ENCODE data around the gene ATP6V1G2.

The ATP6V1G2 gene

DNA sequence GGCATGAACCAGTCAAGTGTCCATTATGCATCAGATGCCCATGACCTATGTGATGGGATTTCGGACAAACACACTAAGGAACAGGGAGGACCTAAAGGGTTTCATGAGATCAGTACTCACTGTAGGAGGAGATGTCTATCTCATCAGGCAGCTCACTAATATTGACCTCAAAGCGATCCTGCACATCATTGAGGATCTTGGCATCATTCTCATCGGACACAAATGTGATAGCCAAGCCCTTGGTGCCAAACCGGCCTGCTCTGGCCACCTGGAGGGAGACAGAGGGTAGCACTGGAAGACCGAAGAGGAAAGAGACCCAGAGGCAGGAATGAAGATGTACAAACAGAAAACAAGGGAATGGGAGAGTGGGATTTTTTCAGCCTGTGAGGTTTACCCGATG lies 15.7 kb downstream of the ATP6V1G2 start:
- POLR2A ChIA-PET: no interaction called here
- CTCF ChIA-PET: interaction anchor here (1.3 to 1.4 kb wide), 2 partner anchors 11 to 67 kb away, joined by 3 to 8 read pairs; partner anchors contain the start of gene DDX39B
- TF ChIP-seq, protein P1, sequence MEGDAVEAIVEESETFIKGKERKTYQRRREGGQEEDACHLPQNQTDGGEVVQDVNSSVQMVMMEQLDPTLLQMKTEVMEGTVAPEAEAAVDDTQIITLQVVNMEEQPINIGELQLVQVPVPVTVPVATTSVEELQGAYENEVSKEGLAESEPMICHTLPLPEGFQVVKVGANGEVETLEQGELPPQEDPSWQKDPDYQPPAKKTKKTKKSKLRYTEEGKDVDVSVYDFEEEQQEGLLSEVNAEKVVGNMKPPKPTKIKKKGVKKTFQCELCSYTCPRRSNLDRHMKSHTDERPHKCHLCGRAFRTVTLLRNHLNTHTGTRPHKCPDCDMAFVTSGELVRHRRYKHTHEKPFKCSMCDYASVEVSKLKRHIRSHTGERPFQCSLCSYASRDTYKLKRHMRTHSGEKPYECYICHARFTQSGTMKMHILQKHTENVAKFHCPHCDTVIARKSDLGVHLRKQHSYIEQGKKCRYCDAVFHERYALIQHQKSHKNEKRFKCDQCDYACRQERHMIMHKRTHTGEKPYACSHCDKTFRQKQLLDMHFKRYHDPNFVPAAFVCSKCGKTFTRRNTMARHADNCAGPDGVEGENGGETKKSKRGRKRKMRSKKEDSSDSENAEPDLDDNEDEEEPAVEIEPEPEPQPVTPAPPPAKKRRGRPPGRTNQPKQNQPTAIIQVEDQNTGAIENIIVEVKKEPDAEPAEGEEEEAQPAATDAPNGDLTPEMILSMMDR (IDR thresholded peaks at IDR 0.05; ENCODE audit: insufficient read depth, low read length, missing control alignments): no peak

DNA sequence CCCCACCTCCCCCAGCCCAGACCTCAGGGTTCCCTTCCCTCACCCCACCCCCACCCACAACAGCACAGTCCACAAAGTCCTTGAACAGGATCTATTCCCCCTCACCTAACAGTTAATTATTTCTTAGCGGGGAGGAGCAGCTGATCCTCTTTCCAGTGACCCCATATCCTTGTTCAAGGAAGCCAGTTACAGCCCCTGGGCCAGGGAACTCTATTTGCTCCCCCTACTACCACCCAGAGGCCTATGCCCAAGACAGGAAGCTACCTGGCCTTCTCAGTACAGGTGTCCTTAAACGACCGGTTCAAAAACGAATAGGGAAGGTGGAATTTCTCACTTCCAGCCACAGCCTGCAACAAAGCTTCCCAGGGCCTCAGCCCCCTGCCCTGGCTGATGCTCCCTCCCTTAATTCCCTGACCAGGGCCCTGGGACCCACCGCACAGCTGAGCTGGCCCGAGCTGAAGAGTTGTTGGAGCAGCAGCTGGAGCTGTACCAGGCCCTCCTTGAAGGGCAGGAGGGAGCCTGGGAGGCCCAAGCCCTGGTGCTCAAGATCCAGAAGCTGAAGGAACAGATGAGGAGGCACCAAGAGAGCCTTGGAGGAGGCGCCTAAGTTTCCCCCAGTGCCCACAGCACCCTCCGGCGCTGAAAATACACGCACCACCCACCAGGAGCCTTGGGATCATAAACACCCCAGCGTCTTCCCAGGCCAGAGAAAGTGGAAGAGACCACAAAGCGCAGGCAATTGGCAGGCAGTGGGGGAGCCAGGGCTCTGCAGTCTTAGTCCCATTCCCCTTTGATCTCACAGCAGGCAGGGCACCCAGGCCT lies 16.9 kb downstream of the ATP6V1G2 start:
- no peak overlapping the region for H3K4me3 ChIP-seq (ENCODE audit: low read depth, low read length)
- POLR2A ChIA-PET: interaction anchor here (1.1 to 2.2 kb wide), 3 partner anchors 12 to 34 kb away, joined by 4 to 13 read pairs (median 4); partner anchors contain the start of gene DDX39B
- TF ChIP-seq, protein P1 (IDR thresholded peaks at IDR 0.05; ENCODE audit: insufficient read depth, low read length, missing control alignments): no peak
- no peak for DNase-seq (ENCODE audit: low read depth, low spot score)
- CTCF ChIA-PET: interaction anchor here (0.6 to 3.1 kb wide), 2 partner anchors 12 to 69 kb away, joined by 3 to 13 read pairs; no protein-coding TSS in a partner anchor

More for the DNA sequence above, 15.7 kb downstream of the ATP6V1G2 start:
- no peak overlapping the region for H3K4me3 ChIP-seq (ENCODE audit: low read depth, low read length)
- DNase-seq (ENCODE audit: low read depth, low spot score): no peak

DNA sequence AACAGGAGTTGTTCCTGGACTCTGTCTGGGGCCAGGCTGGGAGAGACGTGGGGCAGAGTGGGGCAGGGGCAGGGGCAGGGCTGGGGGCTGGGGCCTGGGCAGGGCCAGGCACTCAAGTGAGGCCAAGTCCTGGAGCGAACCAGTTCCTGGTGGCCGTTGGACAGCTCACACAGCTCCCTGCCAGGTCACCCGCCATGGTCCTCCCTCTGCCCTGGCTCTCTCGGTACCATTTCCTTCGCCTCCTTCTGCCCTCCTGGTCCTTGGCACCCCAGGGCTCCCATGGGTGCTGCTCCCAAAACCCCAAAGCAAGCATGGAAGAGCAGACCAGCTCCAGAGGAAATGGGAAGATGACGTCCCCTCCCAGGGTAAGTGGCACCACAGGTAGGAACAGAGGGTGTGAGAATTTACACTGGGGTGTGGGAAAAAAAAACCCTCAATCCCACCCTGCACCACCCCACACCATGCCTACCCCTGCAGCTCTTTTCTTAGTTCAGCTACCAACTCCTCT lies 17.5 kb downstream of the ATP6V1G2 start, which contains the start of gene MCCD1:
MCCD1 (plus strand) TSS at position 142 of the 508 bp plus-strand sequence; CDS start at position 195, 53 bp downstream.
- TF ChIP-seq, protein P1 (IDR thresholded peaks at IDR 0.05; ENCODE audit: insufficient read depth, low read length, missing control alignments): no peak
- DNase-seq (ENCODE audit: low read depth, low spot score): no peak
- ChIA-PET POLR2A (interaction anchor here (1.1 to 2.2 kb wide), 4 partner anchors 11 to 33 kb away, joined by 3 to 13 read pairs (median 4); partner anchors contain the start of gene DDX39B), CTCF (interaction anchor here (0.6 to 3.1 kb wide), 3 partner anchors 10 to 70 kb away, joined by 3 to 13 read pairs (median 4); no protein-coding TSS in a partner anchor)
- no peak within 1 kb of the TSS for H3K4me3 ChIP-seq (ENCODE audit: low read depth, low read length)

DNA sequence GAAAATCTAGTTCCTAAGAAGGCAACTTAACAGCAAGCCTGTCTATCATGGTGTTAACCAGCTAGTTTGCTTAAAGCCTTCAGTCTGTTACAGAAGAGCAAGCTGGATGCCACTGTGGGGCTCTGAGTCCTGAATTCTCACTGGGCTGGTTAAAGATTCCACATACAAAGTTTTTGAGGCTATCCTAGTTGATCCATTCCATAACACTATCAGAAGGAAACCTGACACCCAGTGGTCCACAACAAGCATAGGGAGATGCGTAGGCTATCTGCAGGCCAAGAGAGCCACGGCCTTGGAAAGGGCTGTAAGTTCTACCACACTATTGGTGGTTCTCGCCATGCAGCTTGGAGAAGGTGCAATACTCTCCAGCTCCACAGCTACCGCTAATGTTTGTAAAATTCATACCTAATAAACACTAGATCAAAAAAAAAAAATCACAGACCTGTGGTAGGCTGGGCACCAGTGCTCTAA lies 18.1 kb downstream of the ATP6V1G2 start:
- TF ChIP-seq, protein P1 (IDR thresholded peaks at IDR 0.05; ENCODE audit: insufficient read depth, low read length, missing control alignments): no peak
- no peak overlapping the region for H3K4me3 ChIP-seq (ENCODE audit: low read depth, low read length)
- CTCF ChIA-PET: interaction anchor here (1.6 to 3.1 kb wide), 2 partner anchors 10 to 70 kb away, joined by 4 to 13 read pairs; no protein-coding TSS in a partner anchor
- POLR2A ChIA-PET: interaction anchor here (0.7 to 2.2 kb wide), 3 partner anchors 13 to 82 kb away, joined by 3 to 13 read pairs (median 3); partner anchors contain the start of gene DDX39B
- DNase-seq (ENCODE audit: low read depth, low spot score): no peak

DNA sequence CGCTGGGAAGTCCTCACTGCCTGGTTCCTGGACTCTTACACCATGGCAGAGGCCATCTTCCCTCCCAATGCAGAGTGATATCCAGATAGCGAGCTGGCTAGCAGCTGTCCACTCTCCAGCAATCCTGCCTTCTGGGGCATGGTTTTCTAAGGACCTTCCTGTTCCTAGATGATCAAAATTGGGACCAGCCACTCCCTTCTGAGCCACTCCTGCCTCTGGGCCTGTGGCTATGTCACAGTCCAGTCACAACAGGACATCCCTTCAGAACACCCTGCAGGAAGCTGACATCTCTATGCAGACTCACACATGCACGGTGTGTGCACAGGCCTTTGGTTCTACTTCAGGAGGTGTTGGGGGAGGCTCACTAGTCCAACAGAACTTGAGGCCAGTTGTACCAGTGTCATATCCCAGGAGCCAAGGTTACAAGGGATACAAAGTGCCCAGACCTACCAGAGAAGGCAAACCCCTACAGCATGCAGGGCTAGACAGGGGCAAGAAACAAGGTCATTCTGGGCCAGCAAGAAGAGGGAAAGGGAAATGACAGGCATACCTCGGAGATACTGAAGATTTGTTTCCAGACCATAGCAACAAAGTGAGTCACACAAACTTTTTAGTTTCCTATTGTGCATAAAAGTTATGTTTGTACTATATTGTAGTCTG lies 20.3 kb downstream of the ATP6V1G2 start:
- no peak overlapping the region for H3K4me3 ChIP-seq (ENCODE audit: low read depth, low read length)
- ChIA-PET POLR2A (no interaction called here), CTCF (interaction anchor here (0.6 to 1.4 kb wide), 2 partner anchors 33 to 73 kb away, joined by 4 to 8 read pairs; no protein-coding TSS in a partner anchor)
- TF ChIP-seq, protein P1 (IDR thresholded peaks at IDR 0.05; ENCODE audit: insufficient read depth, low read length, missing control alignments): no peak
- no peak for DNase-seq (ENCODE audit: low read depth, low spot score)

All from AG04449 (cell line).